Astrocyte of the cerebellum (primary cell): ENCODE data around the gene SELENOH.

Experiments used
- DNase-seq: peaks from one replicate; pipeline ENCODE4 v3.0.0-alpha.2; 2011; ENCODE audit warnings: low read depth
- H3K4me3 ChIP-seq: 2 replicates; pipeline ENCODE4 v1.5.1; 2011; ENCODE audit warnings: mild to moderate bottlenecking, low read depth, low read length, moderate library complexity
- in situ Hi-C: cut with HindIII; loops from 2 replicates; pipeline ENCODE4 v1.10.0; 2017; ENCODE audit warnings: low sequenced_read_pairs
- TF ChIP-seq, protein P1 (sequence below): IDR thresholded peaks from 2 replicates; pipeline ENCODE4 v1.5.1; 2012; ENCODE audit warnings: low read length, low read depth, moderate library complexity, mild to moderate bottlenecking; ENCODE audit errors: missing control alignments

Gene SELENOH

DNA sequence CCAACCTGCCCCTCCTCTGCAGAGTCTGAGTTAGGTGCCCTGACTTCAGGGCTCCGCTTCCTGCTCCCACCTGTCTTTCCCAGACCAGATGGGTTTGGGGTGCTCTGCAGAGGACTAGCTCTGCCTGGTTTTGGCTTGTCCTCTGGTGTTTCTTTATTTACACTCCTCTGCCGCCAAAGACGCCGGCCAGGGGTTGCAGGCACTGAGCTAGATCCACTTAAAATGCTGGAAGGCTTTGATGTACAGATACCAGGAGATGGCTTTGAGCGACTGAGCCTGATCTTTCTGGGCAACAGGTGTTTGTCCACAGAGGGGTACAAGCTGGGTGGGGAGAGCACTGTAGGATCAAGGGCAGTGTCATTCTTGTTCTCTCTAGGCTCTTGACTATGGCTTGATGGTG, 3.9 kb downstream of the SELENOH start:
- H3K4me3 ChIP-seq, result no peak overlapping the region
- TF ChIP-seq, protein P1, sequence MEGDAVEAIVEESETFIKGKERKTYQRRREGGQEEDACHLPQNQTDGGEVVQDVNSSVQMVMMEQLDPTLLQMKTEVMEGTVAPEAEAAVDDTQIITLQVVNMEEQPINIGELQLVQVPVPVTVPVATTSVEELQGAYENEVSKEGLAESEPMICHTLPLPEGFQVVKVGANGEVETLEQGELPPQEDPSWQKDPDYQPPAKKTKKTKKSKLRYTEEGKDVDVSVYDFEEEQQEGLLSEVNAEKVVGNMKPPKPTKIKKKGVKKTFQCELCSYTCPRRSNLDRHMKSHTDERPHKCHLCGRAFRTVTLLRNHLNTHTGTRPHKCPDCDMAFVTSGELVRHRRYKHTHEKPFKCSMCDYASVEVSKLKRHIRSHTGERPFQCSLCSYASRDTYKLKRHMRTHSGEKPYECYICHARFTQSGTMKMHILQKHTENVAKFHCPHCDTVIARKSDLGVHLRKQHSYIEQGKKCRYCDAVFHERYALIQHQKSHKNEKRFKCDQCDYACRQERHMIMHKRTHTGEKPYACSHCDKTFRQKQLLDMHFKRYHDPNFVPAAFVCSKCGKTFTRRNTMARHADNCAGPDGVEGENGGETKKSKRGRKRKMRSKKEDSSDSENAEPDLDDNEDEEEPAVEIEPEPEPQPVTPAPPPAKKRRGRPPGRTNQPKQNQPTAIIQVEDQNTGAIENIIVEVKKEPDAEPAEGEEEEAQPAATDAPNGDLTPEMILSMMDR, result no peak
- in situ Hi-C loops, result no loop called here
- no peak for DNase-seq

DNA sequence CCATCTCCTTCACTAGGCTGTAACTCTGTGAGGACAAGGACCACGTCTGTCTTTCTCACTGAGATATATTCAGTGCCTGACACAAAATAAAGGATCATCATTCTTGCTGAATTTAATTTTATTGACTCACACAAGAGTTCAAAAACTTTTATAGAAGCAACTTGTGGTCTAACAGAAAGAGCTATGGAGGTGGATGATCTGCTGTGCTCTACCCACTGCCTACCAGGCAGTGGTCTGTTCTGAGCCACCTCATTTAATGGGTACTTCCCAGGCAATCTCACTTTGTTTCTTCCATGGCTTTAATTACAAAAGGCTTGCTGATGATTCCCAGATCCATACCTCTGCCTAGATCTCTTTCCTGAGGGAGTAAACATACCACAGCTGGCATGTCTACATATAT, 5.6 kb downstream of the SELENOH start:
- in situ Hi-C loops, result no loop called here
- TF ChIP-seq, protein P1, result no peak
- no peak for DNase-seq
- H3K4me3 ChIP-seq, result no peak overlapping the region

DNA sequence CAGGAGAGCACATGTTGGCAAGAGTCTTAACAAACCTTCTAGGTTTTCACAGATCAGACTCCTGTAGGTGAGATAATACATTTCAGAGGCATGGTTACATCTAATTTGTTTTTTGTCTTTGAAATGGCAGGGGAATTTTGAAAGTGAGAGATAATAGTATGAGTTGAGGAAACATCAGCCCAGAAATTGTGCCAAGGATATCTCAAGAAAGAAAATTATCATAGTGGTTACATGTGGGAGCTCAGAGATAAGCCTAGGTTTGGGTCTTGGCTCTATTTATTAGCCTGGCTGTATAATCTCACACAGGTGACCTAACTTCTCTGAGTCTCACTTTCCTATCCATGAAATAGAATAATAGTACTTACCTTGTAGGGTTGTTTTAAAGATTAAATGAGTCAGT, 9.9 kb downstream of the SELENOH start:
- TF ChIP-seq, protein P1, result no peak
- DNase-seq, result no peak
- in situ Hi-C loops, result no loop called here
- no peak overlapping the region for H3K4me3 ChIP-seq

DNA sequence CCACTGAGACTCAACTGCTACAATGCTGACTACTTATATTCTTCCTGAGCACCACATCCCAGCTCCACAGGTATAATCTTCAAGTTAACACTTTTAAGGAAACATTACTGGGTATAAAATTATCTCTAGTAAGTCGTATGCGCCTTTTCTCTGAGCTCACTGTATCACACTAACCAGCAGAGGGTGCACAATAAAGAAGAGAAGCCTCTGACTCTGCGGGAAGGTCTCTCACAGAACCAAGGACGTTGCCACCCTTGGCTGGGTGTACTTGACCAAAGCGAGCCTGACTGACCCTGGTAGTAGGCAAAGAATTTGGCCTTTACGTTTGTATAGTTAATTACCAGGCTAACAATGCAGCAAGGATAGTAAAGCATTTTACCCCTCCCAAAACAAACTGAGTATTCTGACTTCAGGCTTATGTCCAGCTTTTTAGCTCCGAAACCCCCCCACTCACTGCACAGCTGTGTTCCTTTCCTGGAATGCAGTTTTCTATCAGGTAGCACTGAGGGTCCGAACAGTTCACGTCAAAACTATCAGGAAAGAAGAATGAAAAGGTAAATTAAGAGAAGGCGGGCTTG, 10.5 kb downstream of the SELENOH start, which contains the start of gene BTBD18:
BTBD18 (minus strand) TSS at position 144 of the 578 bp plus-strand sequence. CDS start 631 bp downstream, outside the sequence.
- DNase-seq, result peak; percentile 33
- no peak within 1 kb of the TSS for H3K4me3 ChIP-seq
- in situ Hi-C loops, result no loop called here
- TF ChIP-seq, protein P1, result peak; percentile 58

DNA sequence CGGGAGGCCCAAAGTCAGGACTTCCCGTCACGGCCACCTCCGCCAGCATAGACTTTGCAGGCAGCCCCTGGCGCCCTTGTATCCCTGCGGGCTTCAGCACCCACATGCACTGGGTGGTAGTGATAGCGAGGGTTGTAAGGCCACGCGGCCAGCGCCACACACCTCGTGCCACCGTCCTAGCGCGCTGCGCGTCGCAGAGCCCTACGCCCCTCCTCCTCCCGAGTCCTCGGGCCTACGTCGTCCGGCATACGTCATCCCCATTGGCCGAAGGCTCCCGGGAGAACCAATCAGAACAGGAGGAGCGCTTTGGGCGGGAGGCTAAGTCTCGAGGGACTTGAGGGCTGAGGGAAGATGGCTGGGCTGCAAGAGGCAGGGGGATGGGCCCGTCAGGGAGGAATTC, 11.7 kb downstream of the SELENOH start:
- in situ Hi-C loops, result no loop called here
- H3K4me3 ChIP-seq, result no peak overlapping the region
- TF ChIP-seq, protein P1, result no peak
- no peak for DNase-seq

DNA sequence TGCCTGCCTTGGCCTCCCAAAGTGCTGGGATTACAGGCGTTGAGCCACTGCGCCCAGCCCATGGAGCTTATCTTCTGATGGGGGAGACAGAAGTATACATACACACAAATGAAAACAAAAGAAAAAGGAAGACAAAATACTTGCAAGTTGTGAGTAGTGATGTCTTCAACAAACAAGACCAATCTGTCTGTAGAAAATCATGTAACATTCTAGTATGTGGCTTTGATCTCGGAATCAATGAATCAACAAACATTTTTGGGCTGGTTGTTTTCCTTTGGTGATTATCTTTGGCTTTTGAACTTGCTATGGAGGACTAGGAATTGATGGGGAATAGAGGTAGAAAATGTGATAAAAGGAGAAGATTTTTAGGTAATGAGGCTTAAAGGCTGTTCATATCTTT, 16.9 kb downstream of the SELENOH start:
- H3K4me3 ChIP-seq, result no peak overlapping the region
- TF ChIP-seq, protein P1, result no peak
- no peak for DNase-seq
- in situ Hi-C loops, result no loop called here
